HepG2 (cell line): Measurements from ENCODE around the gene ZNF74. TPM values are rescaled to one million over a fixed set of nuclear protein-coding genes. Genes with fewer than 3 reads are reported as not detected.

Source experiments
- ATAC-seq: fragments of 200-7000 bp; cut with Tn5 transposase; 3 replicates; pipeline ENCODE4 v1.9.1; 2020; ENCODE audit warnings: mild to moderate bottlenecking, moderate library complexity
- BruUV-seq: library from RNA; stranded (reverse); fragments of 400-500 nt; replicated peaks from 2 replicates; lab custom pipeline; 2021; lab: Mats Ljungman, UMichigan
- CTCF ChIA-PET: fragments of 300-600 bp; formaldehyde crosslinking; extraction: SDS; loops from one replicate; lab custom pipeline; 2021; ENCODE audit warnings: low total read pairs, inconsistent platforms, low intra/inter-chr PET ratio; lab: Yijun Ruan, JAX
- POLR2A ChIA-PET: fragments of 350-600 bp; sonication (Branson Sonifier 250); formaldehyde crosslinking; loops from one replicate; lab custom pipeline; 2020; ENCODE audit warnings: antibody characterized with exemption, inconsistent platforms; lab: Yijun Ruan, JAX
- DNase-seq: peaks from one replicate; pipeline ENCODE4 v3.0.0-alpha.2; 2015; ENCODE audit warnings: low spot score
- FAIRE-seq: peaks from 3 replicates; lab custom pipeline; 2011; peaks lifted over from hg19 to GRCh38; lab: Jason Lieb, UNC
- H2AFZ ChIP-seq: one replicate; pipeline ENCODE4 v1.6.1; 2011; ENCODE audit warnings: low read length, inconsistent platforms
- H3K27ac ChIP-seq: fragments of 300-600 bp; 3 replicates; pipeline ENCODE4 v1.8.0; 2011; ENCODE audit warnings: mixed run types, mild to moderate bottlenecking, mixed read lengths, low read length, inconsistent platforms; ENCODE audit not compliant: insufficient read depth; ENCODE audit errors: extremely low read length
- H3K27me3 ChIP-seq, 2 experiments: fragments of 200-600 bp in 1 of 2; 2 replicates in 1 of 2; 3 replicates in 1 of 2; pipeline versions ENCODE4 v1.6.0 to v1.8.0; 2011; ENCODE audit warnings: low read length in 2 of 2, mild to moderate bottlenecking in 2 of 2, moderate library complexity in 2 of 2, inconsistent platforms in 1 of 2; ENCODE audit not compliant: insufficient read depth in 2 of 2, control insufficient read depth in 1 of 2
- H3K36me3 ChIP-seq, 2 experiments: fragments of 200-600 bp in 1 of 2; replicated peaks in 1 of 2; 2 replicates in 1 of 2; 3 replicates in 1 of 2; pipeline versions ENCODE4 v1.5.1 to v1.8.0; 2011; ENCODE audit warnings: low read length in 2 of 2, inconsistent platforms in 1 of 2; ENCODE audit not compliant: insufficient read depth in 2 of 2, control insufficient read depth in 1 of 2
- H3K4me1 ChIP-seq: 2 replicates; pipeline ENCODE4 v1.5.1; 2012; ENCODE audit warnings: low read length, inconsistent platforms; ENCODE audit not compliant: insufficient read depth
- H3K4me2 ChIP-seq: 2 replicates; pipeline ENCODE4 v1.6.0; 2011; ENCODE audit warnings: low read depth, low read length, inconsistent platforms
- H3K4me3 ChIP-seq, 3 experiments: fragments of 200-600 bp in 1 of 3; sonication (generic), shearing (Covaris generic) in 1 of 3; replicated peaks in 1 of 3; 2 replicates each; pipeline ENCODE4 v1.5.1; 2011 to 2016; ENCODE audit warnings: low read length in 3 of 3, inconsistent platforms in 2 of 3, low read depth in 2 of 3, mild to moderate bottlenecking in 2 of 3, control low read depth in 1 of 3, mixed read lengths in 1 of 3; ENCODE audit not compliant: insufficient read depth in 1 of 3
- H3K79me2 ChIP-seq: one replicate; pipeline ENCODE4 v1.6.1; 2011; ENCODE audit warnings: low read length, inconsistent platforms; ENCODE audit not compliant: insufficient read depth
- H3K9ac ChIP-seq: 2 replicates; pipeline ENCODE4 v1.6.0; 2011; ENCODE audit warnings: mild to moderate bottlenecking, low read depth, low read length, inconsistent platforms; ENCODE audit not compliant: insufficient read depth
- H3K9me3 ChIP-seq: 2 replicates; pipeline ENCODE4 v1.5.1; 2012; ENCODE audit warnings: mild to moderate bottlenecking, low read length
- H4K20me1 ChIP-seq: 2 replicates; pipeline ENCODE4 v1.6.0; 2011; ENCODE audit warnings: inconsistent platforms, mild to moderate bottlenecking, low read length, moderate library complexity; ENCODE audit not compliant: insufficient read depth
- AGO1 ChIP-seq: fragments of 200-400 bp; formaldehyde crosslinking; IDR thresholded peaks from 2 replicates; pipeline ENCODE4 v1.6.1; 2017; ENCODE audit warnings: mild to moderate bottlenecking, low read depth, low read length, moderate library complexity; ENCODE audit not compliant: poor library complexity, severe bottlenecking
- ARNT ChIP-seq: fragments of 450-650 bp; IDR thresholded peaks from 2 replicates; pipeline ENCODE4 v1.6.1; 2017
- CHD4 ChIP-seq: fragments of 200-600 bp; sonication (generic); IDR thresholded peaks from 2 replicates; pipeline ENCODE4 v1.7.0; 2017; ENCODE audit warnings: mild to moderate bottlenecking, low read length, borderline replicate concordance
- CSRNP1 ChIP-seq: sonication (generic); formaldehyde crosslinking; IDR thresholded peaks from 2 replicates; pipeline ENCODE4 v1.8.1; 2023; ENCODE audit warnings: mild to moderate bottlenecking, missing genetic modification reagents
- E2F2 ChIP-seq: sonication (generic); formaldehyde crosslinking; IDR thresholded peaks from 2 replicates; pipeline ENCODE4 v1.4.0; 2020; ENCODE audit warnings: missing genetic modification reagents, borderline replicate concordance
- FOXC1 ChIP-seq: sonication (generic); formaldehyde crosslinking; IDR thresholded peaks from 2 replicates; pipeline ENCODE4 v1.8.0; 2022; ENCODE audit warnings: mild to moderate bottlenecking, missing genetic modification reagents, borderline replicate concordance
- FOXP1 ChIP-seq, 2 experiments: fragments of 450-650 bp in 1 of 2; IDR thresholded peaks; 2 replicates each; pipeline ENCODE4 v1.6.1; 2017 to 2018; ENCODE audit warnings: antibody characterized with exemption in 1 of 2
- GATA4 ChIP-seq: sonication (generic); IDR thresholded peaks from 2 replicates; pipeline ENCODE4 v1.6.1; 2016; ENCODE audit warnings: antibody characterized with exemption, low read depth, borderline replicate concordance
- KMT2B ChIP-seq: IDR thresholded peaks from 2 replicates; pipeline ENCODE4 v1.6.1; 2016; ENCODE audit warnings: missing genetic modification reagents, missing compliant biosample characterization
- RFX5 ChIP-seq: IDR thresholded peaks from 2 replicates; pipeline ENCODE4 v1.6.1; 2011; ENCODE audit warnings: low read depth, low read length, improper control_type of control experiment
- ZBTB25 ChIP-seq: IDR thresholded peaks from 2 replicates; pipeline ENCODE4 v1.6.1; 2018; ENCODE audit warnings: missing genetic modification reagents
- ZBTB8A ChIP-seq: sonication (generic); formaldehyde crosslinking; IDR thresholded peaks from 2 replicates; pipeline ENCODE4 v1.4.0; 2020; ENCODE audit warnings: mild to moderate bottlenecking, low read depth, missing genetic modification reagents, borderline replicate concordance
- ZNF282 ChIP-seq: fragments of 450-650 bp; IDR thresholded peaks from 2 replicates; pipeline ENCODE4 v1.6.1; 2018; ENCODE audit not compliant: partially characterized antibody
- ZNF430 ChIP-seq: sonication (generic); formaldehyde crosslinking; IDR thresholded peaks from 2 replicates; pipeline ENCODE4 v1.9.0; 2021; ENCODE audit warnings: mild to moderate bottlenecking, missing genetic modification reagents
- ZNF570 ChIP-seq: sonication (generic); formaldehyde crosslinking; IDR thresholded peaks from 2 replicates; pipeline ENCODE4 v1.4.0; 2020; ENCODE audit warnings: mild to moderate bottlenecking, missing genetic modification reagents, borderline replicate concordance
- ZNF644 ChIP-seq: IDR thresholded peaks from 2 replicates; pipeline ENCODE4 v1.6.1; 2016; ENCODE audit warnings: low read depth
- ZNF703 ChIP-seq: sonication (generic); formaldehyde crosslinking; IDR thresholded peaks from 2 replicates; pipeline ENCODE4 v1.5.1; 2020; ENCODE audit warnings: missing genetic modification reagents, mild to moderate bottlenecking, moderate library complexity, borderline replicate concordance
- ZNF777 ChIP-seq: sonication (generic); formaldehyde crosslinking; IDR thresholded peaks from 2 replicates; pipeline ENCODE4 v1.4.0; 2020; ENCODE audit warnings: missing genetic modification reagents
- ZNF780A ChIP-seq: sonication (generic); formaldehyde crosslinking; IDR thresholded peaks from 2 replicates; pipeline ENCODE4 v1.8.0; 2022; ENCODE audit warnings: mild to moderate bottlenecking, missing genetic modification reagents, moderate library complexity
- ZSCAN29 ChIP-seq: sonication (generic); formaldehyde crosslinking; conservative IDR thresholded peaks from 2 replicates; pipeline ENCODE4 v1.4.0; 2020; ENCODE audit warnings: mild to moderate bottlenecking, missing genetic modification reagents
- whole genome bisulfite sequencing: methylation state at CpG from one replicate; pipeline ENCODE4 v1.1.6; 2017; ENCODE audit warnings: low lambda C conversion rate; 5-methylcytosine and 5-hydroxymethylcytosine counted together
- in situ Hi-C: cut with HindIII; loops from 2 replicates; pipeline ENCODE4 v1.10.0; 2017; ENCODE audit warnings: low pct_unique_long_range_greater_than_20kb; ENCODE audit not compliant: extremely low pct_ligation_motif_present
- intact Hi-C: fragments of 100-400 bp; cut with micrococcal nuclease; formaldehyde crosslinking; loops from one replicate; pipeline ENCODE4 v1.10.0; 2022; ENCODE audit not compliant: unreplicated experiment
- polyA plus RNA-seq, 8 experiments: library from polyadenylated mRNA; depleted of rRNA in 3 of 8; stranded (reverse) in 7 of 8; unstranded in 1 of 8; fragments of >200 nt; fragmentation: Illumina TruSeq in 4 of 8; extraction: Trizol in 4 of 8; gene quantifications; 2 replicates each; pipeline versions ENCODE4 v1.2.1 to v1.2.3, GENCODE V29; 2011 to 2016; ENCODE audit warnings: low read depth in 4 of 8, missing spikeins in 1 of 8, mixed read lengths in 1 of 8; ENCODE audit not compliant: insufficient read depth in 1 of 8
- total RNA-seq, 5 experiments: library from RNA; depleted of rRNA; stranded (reverse); fragments of >200 nt; fragmentation: Illumina TruSeq; extraction: Trizol; gene quantifications; 2 replicates each; pipeline ENCODE4 v1.2.3, GENCODE V29; 2016; ENCODE audit warnings: low read depth in 1 of 5

The ZNF74 gene
- total and polyA plus RNA-seq, 2 of the 13 experiments (the other 11 are each of a cell fraction or from before 2014, with no cell fraction given), result 6.3 to 9.1 TPM

DNA sequence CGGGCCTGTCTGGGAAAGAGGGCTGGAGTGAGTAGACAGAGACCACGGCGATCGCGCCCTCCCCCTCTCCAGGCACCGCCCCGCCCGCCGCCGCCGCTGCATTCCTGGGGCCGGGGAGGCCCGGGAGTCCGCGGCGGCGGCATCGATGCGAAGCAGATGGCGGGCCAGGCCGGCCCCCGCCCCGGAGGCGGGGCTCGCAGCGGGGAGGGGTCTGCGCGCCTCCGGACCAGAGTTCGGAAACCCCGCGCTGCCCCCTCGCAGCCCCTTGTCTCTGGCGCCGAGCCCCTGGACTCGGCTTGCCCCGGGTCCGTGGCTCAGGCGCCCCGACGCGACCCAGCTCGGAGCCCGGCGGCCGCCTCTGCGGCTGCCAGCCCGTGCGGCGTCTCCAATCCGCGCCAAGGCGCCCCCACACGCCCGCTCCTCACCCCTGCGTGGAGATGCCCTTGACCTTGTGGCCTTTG lies 42.4 kb downstream of the ZNF74 start (continued):
- TF ChIP-seq CHD4 (no peak), ZNF430 (CRISPR knock-in tag) (no peak)
- TF ChIP-seq, all 625 proteins: peak for 19

DNA sequence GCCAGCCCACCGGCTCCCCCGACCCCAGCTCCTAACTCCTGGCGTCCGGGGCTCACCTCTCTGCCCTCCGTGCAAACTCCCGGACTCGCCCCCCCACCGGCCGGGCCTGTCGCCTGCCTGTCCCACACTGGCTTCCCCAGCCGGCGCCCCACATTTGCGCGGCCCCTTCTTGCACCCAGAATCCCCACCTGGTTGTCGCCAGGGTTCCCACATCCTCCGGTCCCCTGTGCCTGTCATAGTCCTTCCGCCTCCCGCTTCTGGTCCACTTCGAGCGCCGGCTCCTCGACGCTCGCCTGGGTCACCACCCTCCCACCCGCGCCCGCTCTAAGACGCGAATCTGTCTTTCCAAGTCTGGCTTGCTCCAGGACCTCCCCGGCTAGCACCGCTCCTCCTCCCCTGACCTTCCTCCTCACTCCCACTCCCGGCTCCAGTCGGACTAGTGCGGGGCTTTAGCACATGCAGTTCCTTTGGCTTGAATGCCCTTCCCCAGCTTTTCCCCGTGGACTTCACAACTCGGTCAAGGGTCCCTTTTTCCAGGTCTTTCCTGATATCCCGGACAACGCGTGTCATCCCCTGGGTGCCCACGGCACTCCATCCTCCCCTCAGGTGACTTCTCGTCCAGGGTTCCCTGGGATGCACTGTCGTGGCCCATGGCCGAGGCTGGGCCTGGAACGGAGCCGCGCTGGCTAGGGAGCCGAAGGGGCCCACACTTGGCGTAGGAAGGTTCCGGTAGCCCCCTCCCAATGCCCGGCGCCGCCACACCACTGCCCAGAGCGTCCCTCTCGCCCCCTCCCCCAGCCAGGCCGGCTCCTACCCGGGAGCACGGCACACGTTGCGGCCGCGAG lies 43.0 kb downstream of the ZNF74 start:
- CTCF ChIA-PET, result no interaction called here
- FAIRE-seq (no peak), DNase-seq (no peak), ATAC-seq (peak; percentile 8)
- peak overlapping the region; percentile 74 for H3K9ac ChIP-seq
- peak overlapping the region; percentile 24 for H3K27ac ChIP-seq
- H3K79me2 ChIP-seq, result peaks cover 20% of the 10 kb centered on the region
- H4K20me1 ChIP-seq, result peaks cover 15% of the 10 kb centered on the region
- intact Hi-C loops, result no loop called here
- peak overlapping the region; percentile 77 to 91 (median 87) for H3K4me3 ChIP-seq
- under 1% methylated on average over 40 of the region's 61 CpGs for WGBS
- H3K4me1 ChIP-seq, result peaks cover 53% of the 10 kb centered on the region
- H2AFZ ChIP-seq, result no peak overlapping the region
- no peaks in the 10 kb centered on the region for H3K27me3 ChIP-seq
- peaks cover 0 to 3% of the 10 kb centered on the region in 2 experiments; a peak in 2 of 5 replicates for H3K36me3 ChIP-seq
- TSS peak; percentile 42 for BruUV-seq
- H3K4me2 ChIP-seq, result peak overlapping the region; percentile 100
- in situ Hi-C loops, result no loop called here
- no peaks in the 10 kb centered on the region for H3K9me3 ChIP-seq
- POLR2A ChIA-PET, result no interaction called here
- TF ChIP-seq FOXP1 (IDR thresholded peaks at IDR 0.05) (no peak), FOXP1 (CRISPR knock-in tag; IDR thresholded peaks at IDR 0.05) (no peak), ZBTB25 (CRISPR knock-in tag) (no peak), ZNF570 (no peak), CSRNP1 (no peak), ZNF777 (CRISPR knock-in tag) (peak; percentile 60), FOXC1 (CRISPR knock-in tag) (no peak), ZNF780A (CRISPR knock-in tag) (no peak), ZNF644 (CRISPR knock-in tag) (no peak), GATA4 (no peak), ZBTB8A (CRISPR knock-in tag) (no peak), AGO1 (peak; percentile 26), ZNF282 (no peak), KMT2B (CRISPR knock-in tag) (no peak), E2F2 (CRISPR knock-in tag) (no peak), RFX5 (no peak), ARNT (no peak), ZSCAN29 (0 out of 2 replicates have a peak, but pooled peaks have one; percentile 52), ZNF703 (CRISPR knock-in tag) (no peak)
